ES-I3 (cell line): ENCODE measurements around the gene DCLRE1C.
"Not testable (repeated sequence)": the region's sequence is repeated elsewhere in the genome, so short reads cannot be mapped to it uniquely, and the experiment has no call there.

Experiments used
- H3K36me3 ChIP-seq: 2 replicates; pipeline ENCODE4 v1.6.1; 2013; ENCODE audit warnings: mild to moderate bottlenecking, low read length, control low read depth, moderate library complexity; ENCODE audit not compliant: insufficient read depth
- H3K4me1 ChIP-seq: 2 replicates; pipeline ENCODE4 v1.6.1; 2013; ENCODE audit warnings: mild to moderate bottlenecking, control low read depth, low read length; ENCODE audit not compliant: insufficient read depth
- H3K9ac ChIP-seq: 2 replicates; pipeline ENCODE4 v1.6.1; 2013; ENCODE audit warnings: low read depth, mild to moderate bottlenecking, low read length, moderate library complexity
- H3K9me3 ChIP-seq: 2 replicates; pipeline ENCODE4 v1.6.1; 2013; ENCODE audit warnings: mild to moderate bottlenecking, low read length, moderate library complexity; ENCODE audit not compliant: control insufficient read depth, insufficient read depth

Gene DCLRE1C

GRCh38 chr10:14924013-14924412, 29.9 kb downstream of the DCLRE1C start:
- no peak overlapping the region for H3K9ac ChIP-seq
- H3K4me1 ChIP-seq: no peaks in the 10 kb centered on the region
- H3K9me3 ChIP-seq: no peaks in the 10 kb centered on the region
- H3K36me3 ChIP-seq: peaks cover 8% of the 10 kb centered on the region; the same call in 1 of the 2 replicates

GRCh38 chr10:14918964-14919363, 34.9 kb downstream of the DCLRE1C start:
- no peak overlapping the region for H3K9ac ChIP-seq

GRCh38 chr10:14917827-14918226, 36.1 kb downstream of the DCLRE1C start:
- Histone ChIP-seq H3K9me3 (peaks cover 7% of the 10 kb centered on the region; the same call in 1 of the 2 replicates), H3K36me3 (peaks cover 8% of the 10 kb centered on the region; the same call in 1 of the 2 replicates), H3K4me1 (no peaks in the 10 kb centered on the region)

More at GRCh38 chr10:14918964-14919363, 34.9 kb downstream of the DCLRE1C start:
- H3K36me3 ChIP-seq: peaks cover 8% of the 10 kb centered on the region; the same call in 1 of the 2 replicates
- H3K4me1 ChIP-seq: no peaks in the 10 kb centered on the region
- peaks cover 7% of the 10 kb centered on the region; the same call in 1 of the 2 replicates for H3K9me3 ChIP-seq

DNA sequence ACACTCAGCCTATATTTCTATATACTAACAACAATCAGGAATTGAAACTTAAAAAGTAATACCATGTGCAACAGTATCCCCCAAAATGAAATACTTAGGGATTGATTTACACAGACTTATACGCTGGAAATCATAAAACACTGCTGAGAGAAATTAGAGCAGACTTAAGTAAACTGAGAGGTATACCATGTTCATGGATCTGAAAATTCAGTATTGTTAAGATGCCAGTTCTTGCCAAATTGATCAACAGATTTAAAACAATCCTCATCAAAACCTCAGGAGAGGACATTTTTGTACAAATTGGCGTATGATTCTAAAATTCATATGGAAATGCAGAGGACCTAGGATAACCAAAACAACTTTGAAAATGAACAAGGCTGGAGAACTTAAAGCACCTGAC, 37.3 kb downstream of the DCLRE1C start:
- peaks cover 8% of the 10 kb centered on the region; the same call in 1 of the 2 replicates for H3K36me3 ChIP-seq
- H3K4me1 ChIP-seq: no peaks in the 10 kb centered on the region
- peaks cover 9% of the 10 kb centered on the region for H3K9me3 ChIP-seq
- no peak overlapping the region for H3K9ac ChIP-seq

More at GRCh38 chr10:14917827-14918226, 36.1 kb downstream of the DCLRE1C start:
- no peak overlapping the region for H3K9ac ChIP-seq

- no peak overlapping the region for H3K9ac ChIP-seq
- H3K4me1 ChIP-seq: no peaks in the 10 kb centered on the region
- peaks cover 9% of the 10 kb centered on the region for H3K9me3 ChIP-seq
- H3K36me3 ChIP-seq: peaks cover 18% of the 10 kb centered on the region; the same call in 1 of the 2 replicates
Measured at GRCh38 chr10:14911801-14912200, 42.1 kb downstream of the DCLRE1C start.

DNA sequence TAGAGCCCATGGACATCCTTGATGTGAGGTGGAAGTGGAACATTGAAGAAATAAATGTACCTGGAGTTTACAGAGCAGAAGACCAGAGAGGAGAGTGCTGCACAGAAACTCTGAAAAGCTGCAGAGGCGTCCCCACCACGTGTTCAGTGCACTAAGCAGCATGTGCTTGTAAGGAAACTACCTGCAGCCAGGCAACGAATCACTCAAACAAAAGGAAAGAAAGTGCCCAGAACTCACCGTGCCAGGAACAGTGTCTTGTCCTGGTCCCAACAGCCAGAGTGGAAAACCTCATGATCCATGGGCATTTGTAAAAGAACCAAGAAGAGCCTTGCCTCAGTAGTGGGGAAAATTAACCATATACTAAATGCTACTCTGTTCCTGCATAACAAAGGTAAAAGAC, 42.9 kb downstream of the DCLRE1C start:
- peaks cover 12% of the 10 kb centered on the region for H3K9me3 ChIP-seq
- H3K9ac ChIP-seq: no peak overlapping the region
- peaks cover 18% of the 10 kb centered on the region for H3K36me3 ChIP-seq
- H3K4me1 ChIP-seq: no peaks in the 10 kb centered on the region

- Histone ChIP-seq H3K9ac (no peak overlapping the region), H3K36me3 (peaks cover 25% of the 10 kb centered on the region), H3K4me1 (no peaks in the 10 kb centered on the region; the same call in 1 of the 2 replicates), H3K9me3 (peaks cover 12% of the 10 kb centered on the region)
Measured at GRCh38 chr10:14909101-14909500, 44.8 kb downstream of the DCLRE1C start.

GRCh38 chr10:14907591-14907990, 46.3 kb downstream of the DCLRE1C start:
- H3K4me1 ChIP-seq, H3K9ac ChIP-seq: not testable (repeated sequence)
- Histone ChIP-seq H3K36me3 (peaks cover 27% of the 10 kb centered on the region), H3K9me3 (peaks cover 12% of the 10 kb centered on the region)

GRCh38 chr10:14906765-14907164, 47.1 kb downstream of the DCLRE1C start:
- peaks cover 27% of the 10 kb centered on the region for H3K36me3 ChIP-seq
- H3K9ac ChIP-seq: no peak overlapping the region
- no peaks in the 10 kb centered on the region; the same call in 1 of the 2 replicates for H3K4me1 ChIP-seq
- peaks cover 12% of the 10 kb centered on the region for H3K9me3 ChIP-seq

- no peaks in the 10 kb centered on the region; the same call in 1 of the 2 replicates for H3K4me1 ChIP-seq
- peaks cover 29% of the 10 kb centered on the region for H3K36me3 ChIP-seq
- peaks cover 7% of the 10 kb centered on the region for H3K9me3 ChIP-seq
- no peak overlapping the region for H3K9ac ChIP-seq
Measured at GRCh38 chr10:14905890-14906289, 48.0 kb downstream of the DCLRE1C start.

DNA sequence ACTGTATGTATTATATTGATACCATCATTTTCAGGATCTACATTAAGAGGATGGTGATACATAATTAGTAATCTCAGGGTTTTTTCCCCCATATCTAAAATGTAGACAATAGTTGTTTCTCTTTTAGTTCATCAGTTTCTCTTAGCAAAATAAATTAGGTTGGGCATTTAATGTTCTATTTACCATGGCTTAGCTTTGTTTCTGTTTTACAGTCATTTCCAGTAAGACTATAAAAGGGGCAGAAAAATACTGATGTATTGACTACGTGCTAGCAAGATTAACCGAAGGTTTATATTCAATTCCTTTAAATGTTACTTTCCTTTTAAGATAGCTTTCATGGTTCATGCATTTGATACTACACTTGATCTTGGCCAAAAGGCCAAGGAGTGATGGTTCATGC, 49.0 kb downstream of the DCLRE1C start:
- peaks cover 7% of the 10 kb centered on the region for H3K9me3 ChIP-seq
- H3K9ac ChIP-seq: no peak overlapping the region
- peaks cover 28% of the 10 kb centered on the region for H3K36me3 ChIP-seq
- H3K4me1 ChIP-seq: no peaks in the 10 kb centered on the region; the same call in 1 of the 2 replicates

DNA sequence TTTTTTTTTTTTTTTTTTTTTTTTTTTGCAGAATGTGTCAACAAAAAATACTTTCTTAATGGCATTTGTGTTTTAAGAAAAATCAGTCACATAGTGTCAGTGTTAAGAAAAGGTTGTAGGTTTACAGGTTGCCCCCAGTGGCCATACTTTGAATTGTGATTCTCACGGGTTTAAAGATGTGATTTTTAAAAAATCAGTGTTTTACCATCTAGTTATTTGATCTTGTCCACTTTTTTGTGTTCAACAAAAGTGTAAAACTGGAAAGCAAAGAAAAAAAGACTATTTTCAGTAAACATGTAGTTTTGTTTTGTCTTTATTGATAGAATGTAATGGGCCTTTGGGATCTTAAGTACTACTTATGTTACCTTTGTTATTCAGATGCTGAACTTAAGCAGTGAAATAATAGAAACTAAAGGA, 49.6 kb downstream of the DCLRE1C start:
- H3K4me1 ChIP-seq: no peaks in the 10 kb centered on the region; the same call in 1 of the 2 replicates
- peaks cover 28% of the 10 kb centered on the region for H3K36me3 ChIP-seq
- no peak overlapping the region for H3K9ac ChIP-seq
- peaks cover 7% of the 10 kb centered on the region for H3K9me3 ChIP-seq

DNA sequence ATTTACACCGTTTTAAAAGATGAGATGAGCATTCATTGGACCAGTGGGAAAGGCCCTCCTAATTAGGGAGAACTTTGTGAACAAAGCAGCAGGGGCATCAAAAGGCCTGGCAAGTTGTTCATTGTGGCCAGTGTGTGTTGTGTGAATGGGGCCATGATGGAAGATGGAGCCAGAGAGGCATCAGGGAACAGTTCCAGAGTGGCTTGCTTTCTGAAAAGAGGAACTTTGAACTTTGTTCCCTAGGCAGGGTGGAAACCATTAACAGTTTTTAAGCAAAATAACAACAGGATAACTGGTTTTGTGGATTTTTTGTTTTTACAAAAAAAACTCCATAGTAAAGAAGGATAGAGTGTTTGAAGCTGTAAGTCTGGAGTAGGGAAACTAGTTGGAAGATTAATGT, 62.7 kb downstream of the DCLRE1C start:
- no peaks in the 10 kb centered on the region for H3K9me3 ChIP-seq
- H3K36me3 ChIP-seq: no peaks in the 10 kb centered on the region
- H3K9ac ChIP-seq: no peak overlapping the region
- no peaks in the 10 kb centered on the region for H3K4me1 ChIP-seq

- Histone ChIP-seq H3K9ac (no peak overlapping the region), H3K9me3 (no peaks in the 10 kb centered on the region), H3K4me1 (no peaks in the 10 kb centered on the region), H3K36me3 (peaks cover 3% of the 10 kb centered on the region; the same call in 1 of the 2 replicates)
Measured at GRCh38 chr10:14889318-14889717, 64.6 kb downstream of the DCLRE1C start.

GRCh38 chr10:14884082-14884481, 69.8 kb downstream of the DCLRE1C start:
- H3K9ac ChIP-seq: no peak overlapping the region
- peaks cover 4% of the 10 kb centered on the region; the same call in 1 of the 2 replicates for H3K4me1 ChIP-seq
- peaks cover 5% of the 10 kb centered on the region; the same call in 1 of the 2 replicates for H3K36me3 ChIP-seq
- H3K9me3 ChIP-seq: no peaks in the 10 kb centered on the region
